Common myeloid progenitor, CD34-positive (primary cell): ENCODE measurements around the gene DUS1L.

Source experiments
- CTCF ChIA-PET: fragments of 350-600 bp; sonication (Branson Sonifier 250); formaldehyde crosslinking; loops from one replicate; lab custom pipeline; 2021; ENCODE audit warnings: antibody characterized with exemption; lab: Charles Lee
- POLR2A ChIA-PET: fragments of 350-600 bp; sonication (Branson Sonifier 250); formaldehyde crosslinking; loops from one replicate; lab custom pipeline; 2021; ENCODE audit warnings: antibody characterized with exemption; lab: Charles Lee
- DNase-seq, 3 donors: peaks; one replicate each; pipeline versions ENCODE4 v3.0.0 to v3.0.0-alpha.2; 2013
- H3K27ac ChIP-seq, 2 experiments: 1 replicate in 1 of 2; 2 replicates in 1 of 2; pipeline ENCODE4 v1.7.0; 2013; ENCODE audit warnings: inconsistent platforms in 2 of 2, low read length in 2 of 2, mild to moderate bottlenecking in 2 of 2, low read depth in 1 of 2, moderate library complexity in 1 of 2; ENCODE audit not compliant: severe bottlenecking in 2 of 2, insufficient read depth in 1 of 2, poor library complexity in 1 of 2
- H3K27me3 ChIP-seq, 5 experiments: replicated peaks in 2 of 5; 1 replicate in 3 of 5; 2 replicates in 2 of 5; pipeline versions ENCODE4 v1.6.1 to v1.7.0; 2013; ENCODE audit warnings: low read length in 4 of 5, mild to moderate bottlenecking in 2 of 5, moderate library complexity in 2 of 5, inconsistent platforms in 1 of 5; ENCODE audit not compliant: insufficient read depth in 5 of 5, control insufficient read depth in 4 of 5
- H3K36me3 ChIP-seq, 4 experiments: 1 replicate in 2 of 4; 2 replicates in 2 of 4; pipeline versions ENCODE4 v1.6.1 to v1.7.0; 2013; ENCODE audit warnings: low read length in 3 of 4, control low read depth in 1 of 4, mild to moderate bottlenecking in 1 of 4; ENCODE audit not compliant: control insufficient read depth in 4 of 4, insufficient read depth in 4 of 4
- H3K4me1 ChIP-seq, 4 experiments: 1 replicate in 3 of 4; 2 replicates in 1 of 4; pipeline versions ENCODE4 v1.6.1 to v1.7.1; 2013; ENCODE audit warnings: low read length in 3 of 4, mild to moderate bottlenecking in 3 of 4, control low read depth in 1 of 4, inconsistent platforms in 1 of 4, moderate library complexity in 1 of 4; ENCODE audit not compliant: control insufficient read depth in 4 of 4, insufficient read depth in 4 of 4; ENCODE audit errors: control extremely low read depth in 1 of 4
- H3K4me3 ChIP-seq, 7 experiments: 1 replicate in 4 of 7; 2 replicates in 3 of 7; pipeline versions ENCODE4 v1.5.1 to v1.7.0; 2013; ENCODE audit warnings: mild to moderate bottlenecking in 7 of 7, low read length in 6 of 7, moderate library complexity in 6 of 7, inconsistent platforms in 2 of 7, low read depth in 2 of 7, control low read depth in 1 of 7; ENCODE audit not compliant: insufficient read depth in 4 of 7, control insufficient read depth in 1 of 7; ENCODE audit errors: extremely low read depth in 1 of 7
- H3K9me3 ChIP-seq, 5 experiments: 1 replicate in 4 of 5; 2 replicates in 1 of 5; pipeline versions ENCODE4 v1.6.1 to v1.7.1; 2013; ENCODE audit warnings: low read length in 4 of 5, mild to moderate bottlenecking in 2 of 5, inconsistent platforms in 1 of 5, low read depth in 1 of 5, moderate library complexity in 1 of 5; ENCODE audit not compliant: control insufficient read depth in 4 of 5, insufficient read depth in 2 of 5; ENCODE audit errors: control extremely low read depth in 1 of 5
- WGBS: methylation state at CpG from one replicate; pipeline ENCODE4 v1.1.5; 2013; ENCODE audit not compliant: insufficient coverage; 5-methylcytosine and 5-hydroxymethylcytosine counted together

DUS1L gene

GRCh38 chr17:82092094-82092586 lies 26.5 kb upstream of the DUS1L start:
- WGBS = 96% methylated on average over 18 of the region's 23 CpGs
- CTCF ChIA-PET = no interaction called here
- POLR2A ChIA-PET = no interaction called here

DNA sequence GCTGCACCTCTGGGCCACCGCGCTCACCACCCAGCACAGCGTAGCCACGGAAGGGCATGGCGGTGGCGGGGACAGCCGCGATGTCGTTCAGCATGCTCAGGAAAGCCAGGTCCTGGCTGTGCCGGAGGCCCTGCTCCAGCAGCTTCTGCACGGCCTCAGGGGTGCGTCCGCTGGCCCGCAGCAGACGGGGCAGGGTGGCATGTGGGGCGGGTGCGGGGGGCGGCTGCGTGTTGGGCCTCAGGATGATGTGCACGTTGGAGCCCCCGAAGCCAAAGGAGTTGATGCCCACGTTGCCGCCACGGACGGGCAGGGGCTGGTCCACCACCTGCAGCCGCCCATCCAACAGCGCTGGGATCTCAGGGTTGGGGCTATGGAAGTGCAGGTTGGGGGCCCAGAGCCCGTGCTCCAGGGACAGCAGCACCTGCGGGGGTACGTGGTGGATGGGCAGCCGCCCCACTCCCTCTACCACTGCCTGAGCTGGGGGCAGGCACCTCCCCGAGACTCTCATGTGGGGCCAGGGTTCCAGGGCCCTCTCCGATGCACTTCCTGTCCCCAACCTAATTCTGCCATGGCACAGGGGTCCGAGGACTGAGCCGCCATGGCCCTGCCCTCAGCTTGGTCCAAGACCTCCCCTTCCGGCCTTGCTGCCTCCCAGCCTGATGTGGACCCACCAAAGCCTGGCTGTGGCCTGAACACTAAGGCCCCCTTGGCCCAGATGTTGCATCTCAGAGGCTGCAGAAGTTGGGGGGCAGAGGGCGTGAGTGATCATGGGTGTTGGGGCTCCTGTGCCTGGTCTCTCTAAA lies 25.9 kb upstream of the DUS1L start:
- no peak overlapping the region for H3K27ac ChIP-seq
- H3K36me3 ChIP-seq = peaks cover 0 to 94% (median 64%) of the 10 kb centered on the region in 4 experiments
- ChIA-PET CTCF (no interaction called here), POLR2A (no interaction called here)
- H3K4me3 ChIP-seq = no peak overlapping the region
- 98% methylated on average over 36 of the region's 37 CpGs for WGBS
- no peaks in the 10 kb centered on the region for H3K9me3 ChIP-seq
- H3K4me1 ChIP-seq = peaks cover 0 to 13% (median 3%) of the 10 kb centered on the region in 4 experiments
- no peak for DNase-seq
- no peaks in the 10 kb centered on the region for H3K27me3 ChIP-seq

More at GRCh38 chr17:82092094-82092586, 26.5 kb upstream of the DUS1L start:
- Histone ChIP-seq H3K36me3 (peaks cover 0 to 91% (median 59%) of the 10 kb centered on the region in 4 experiments), H3K4me1 (peaks cover 0 to 19% (median 10%) of the 10 kb centered on the region in 4 experiments), H3K27me3 (no peaks in the 10 kb centered on the region), H3K4me3 (no peak overlapping the region), H3K27ac (no peak overlapping the region), H3K9me3 (no peaks in the 10 kb centered on the region)
- DNase-seq = no peak

- Histone ChIP-seq H3K36me3 (peaks cover 0 to 94% (median 65%) of the 10 kb centered on the region in 4 experiments), H3K4me1 (peaks cover 0 to 5% (median 0%) of the 10 kb centered on the region in 4 experiments), H3K9me3 (no peaks in the 10 kb centered on the region), H3K27ac (no peak overlapping the region), H3K4me3 (no peak overlapping the region), H3K27me3 (no peaks in the 10 kb centered on the region)
- ChIA-PET POLR2A (interaction anchor here (0.6 to 0.9 kb wide), 2 partner anchors 10 to 390 kb away, joined by 3 read pairs; no protein-coding TSS in a partner anchor), CTCF (no interaction called here)
- WGBS = 98% methylated on average over 23 of the region's 29 CpGs
- DNase-seq = no peak
These were observed 25.1 kb upstream of the DUS1L start for GRCh38 chr17:82090549-82091263.

DNA sequence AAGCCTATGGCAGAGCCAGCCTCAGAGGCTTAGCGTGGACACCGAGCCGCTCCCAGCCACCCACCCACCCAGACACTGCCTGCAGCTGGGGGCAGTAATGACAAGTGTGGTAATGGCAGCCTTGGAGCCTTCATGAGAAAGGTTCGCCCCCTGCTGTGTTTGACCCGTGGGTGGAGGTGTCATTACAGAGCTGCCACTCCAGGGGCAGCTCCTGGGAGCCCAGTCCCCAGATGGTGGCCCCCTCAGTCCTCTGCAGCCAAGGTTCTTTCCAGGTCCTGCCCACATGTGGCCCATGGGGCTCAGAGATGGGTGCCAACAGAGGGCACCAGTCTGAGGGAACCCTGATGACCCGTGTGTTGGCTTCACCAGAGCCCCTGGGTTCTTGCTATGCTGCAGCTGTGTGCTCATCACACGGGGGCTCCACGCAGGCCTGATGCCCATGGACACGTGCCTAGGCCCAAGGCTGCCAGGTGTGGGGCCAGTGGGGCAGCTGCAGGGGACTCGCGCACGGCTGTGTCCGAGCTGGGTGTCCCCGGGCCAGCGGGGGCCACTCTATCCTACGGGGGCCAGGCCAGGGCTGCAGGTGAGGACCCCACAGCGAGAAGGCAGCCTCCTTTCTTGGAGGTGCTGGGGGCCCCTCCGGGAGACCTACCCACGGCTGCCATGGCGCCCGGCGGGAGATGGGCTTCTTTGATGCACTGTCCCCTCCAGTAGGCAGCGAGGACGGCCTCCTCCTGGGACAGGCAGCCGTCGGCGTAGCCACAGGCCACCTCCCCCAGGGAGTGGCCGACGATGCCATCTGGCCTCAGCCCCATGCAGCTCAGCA lies 24.3 kb upstream of the DUS1L start:
- Histone ChIP-seq H3K36me3 (peaks cover 0 to 94% (median 64%) of the 10 kb centered on the region in 4 experiments), H3K4me3 (no peak overlapping the region), H3K27me3 (no peaks in the 10 kb centered on the region), H3K27ac (no peak overlapping the region), H3K4me1 (no peaks in the 10 kb centered on the region), H3K9me3 (no peaks in the 10 kb centered on the region)
- POLR2A ChIA-PET = interaction anchor here (0.5 to 0.9 kb wide), 3 partner anchors 9 to 391 kb away, joined by 3 to 4 read pairs (median 3); no protein-coding TSS in a partner anchor
- CTCF ChIA-PET = no interaction called here
- WGBS = 95% methylated on average over 27 of the region's 29 CpGs
- no peak for DNase-seq

DNA sequence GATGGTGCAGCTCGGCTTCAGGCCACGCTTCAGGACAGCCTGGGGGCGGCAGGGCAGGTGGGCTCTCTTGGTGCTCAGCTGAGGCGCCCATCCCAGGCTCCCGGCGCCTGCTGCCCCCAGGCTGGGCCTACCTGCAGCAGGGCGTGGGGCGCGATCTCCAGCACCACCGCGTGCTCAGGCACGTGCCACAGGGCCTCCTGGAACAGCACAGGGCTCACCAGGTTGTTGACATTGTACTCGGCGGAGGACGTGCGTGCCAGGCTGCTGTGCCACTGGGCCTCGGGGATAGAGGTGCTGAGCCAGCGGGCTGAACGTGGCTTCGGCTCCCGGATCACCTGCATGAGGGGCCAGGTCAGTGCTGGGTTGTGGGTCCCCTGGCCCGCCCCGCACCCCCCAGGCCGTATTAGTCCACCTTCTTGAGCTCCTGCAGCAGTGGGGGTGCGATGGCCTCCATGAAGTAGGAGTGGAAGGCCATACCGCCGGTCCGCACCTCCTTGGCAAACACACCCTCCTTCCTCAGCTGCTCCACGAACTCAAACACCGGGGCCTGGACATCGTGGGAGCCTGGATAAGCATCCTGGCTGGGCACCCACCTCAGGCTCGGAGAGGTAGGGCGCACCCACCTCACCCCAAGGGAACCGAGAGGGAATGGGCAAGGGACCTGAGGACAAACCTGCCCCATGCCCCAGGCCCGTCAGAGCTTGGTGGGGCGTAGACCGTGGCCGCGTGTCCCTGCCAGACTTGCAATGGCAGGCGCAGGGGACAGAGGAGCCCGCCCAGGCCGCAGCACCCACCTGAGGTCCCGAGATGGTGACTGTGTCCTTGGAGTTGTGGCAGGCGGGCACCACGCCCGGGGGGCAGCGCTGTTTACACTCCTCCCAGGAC lies 23.5 kb upstream of the DUS1L start:
- H3K36me3 ChIP-seq = peaks cover 0 to 99% (median 67%) of the 10 kb centered on the region in 4 experiments
- no peaks in the 10 kb centered on the region for H3K9me3 ChIP-seq
- ChIA-PET CTCF (no interaction called here), POLR2A (interaction anchor here (0.5 kb wide), 1 partner anchor 114 kb away, joined by 4 read pairs; no protein-coding TSS in a partner anchor)
- DNase-seq = no peak
- no peak overlapping the region for H3K27ac ChIP-seq
- WGBS = 97% methylated on average over 42 of the region's 47 CpGs
- no peak overlapping the region for H3K4me3 ChIP-seq
- no peaks in the 10 kb centered on the region for H3K4me1 ChIP-seq
- H3K27me3 ChIP-seq = no peaks in the 10 kb centered on the region
